ENCODE results near the gene FGR. TPM values are rescaled to one million over a fixed set of nuclear protein-coding genes. Genes with fewer than 3 reads are reported as not detected.

The FGR gene
- total RNA-seq, 2 donors from 2014 or later = 17.0 to 21.5 TPM

DNA sequence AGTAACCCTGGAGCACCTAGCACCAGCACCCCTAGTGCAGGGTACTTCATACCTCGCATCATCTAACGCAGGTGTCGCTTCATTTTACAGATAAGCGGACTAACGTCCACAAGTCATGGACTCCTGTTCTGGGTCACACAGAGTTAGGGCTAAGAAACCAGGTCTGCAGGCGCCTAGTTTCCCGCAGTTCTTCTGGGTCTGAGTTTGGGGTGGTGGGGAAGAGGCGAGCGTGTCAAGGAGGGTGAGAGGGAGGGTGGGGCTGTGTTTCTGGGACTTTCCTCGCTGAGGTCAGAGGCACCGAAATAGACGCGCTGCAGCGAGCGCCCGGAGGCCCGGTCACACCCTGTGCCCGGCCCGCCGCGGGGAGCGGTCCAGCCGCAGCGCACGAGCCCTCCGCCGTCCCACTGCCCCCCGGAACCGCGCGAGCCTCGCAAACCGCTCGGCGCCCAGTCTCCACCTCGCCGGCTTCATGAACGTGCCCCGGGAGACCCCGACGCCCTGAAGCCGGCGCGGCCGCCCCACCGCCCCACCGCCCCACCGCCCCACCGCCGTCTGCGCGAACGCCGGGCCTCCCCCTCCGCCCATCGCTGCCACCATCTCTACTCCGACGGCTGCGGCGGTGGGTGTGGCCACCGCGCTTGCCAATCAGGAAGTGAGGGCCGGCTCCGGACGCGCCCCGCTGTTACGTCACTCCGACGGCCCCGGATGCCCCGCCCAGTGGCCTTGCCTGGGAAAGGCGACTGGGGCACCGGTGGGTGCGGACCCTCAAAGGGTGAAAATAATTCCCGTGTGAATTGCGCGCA is 24.7 kb upstream of the FGR start:
- Histone ChIP-seq H3K4me1 (ENCODE audit: control insufficient read depth in 1 of 2, low read depth in 2 of 2) (peaks cover 10 to 44% of the 10 kb centered on the region in 2 donors), H3K27ac (peak overlapping the region; percentile 92 to 93), H3K9me3 (no peaks in the 10 kb centered on the region), H3K36me3 (no peaks in the 10 kb centered on the region), H3K27me3 (replicated peaks; ENCODE audit: insufficient read depth) (no peaks in the 10 kb centered on the region), H3K4me3 (peak overlapping the region; percentile 77)
- DNase-seq (ENCODE audit: low spot score) (peak; percentile 68), ATAC-seq (ENCODE audit: insufficient number of reproducible peaks, low FRiP score, low read depth) (peak; percentile 59)
- TF ChIP-seq CTCF (IDR thresholded peaks at IDR 0.05) = peak; percentile 20

GRCh38 chr1:27658951-27659496 is 24.0 kb upstream of the FGR start:
- DNase-seq (ENCODE audit: low spot score) = no peak
- H3K4me1 ChIP-seq (ENCODE audit: control insufficient read depth in 1 of 2, low read depth in 2 of 2) = peaks cover 10 to 44% of the 10 kb centered on the region in 2 donors
- no peaks in the 10 kb centered on the region for H3K27me3 ChIP-seq (replicated peaks; ENCODE audit: insufficient read depth)
- H3K4me3 ChIP-seq = peak overlapping the region; percentile 77
- TF ChIP-seq CTCF (IDR thresholded peaks at IDR 0.05) = no peak
- peak; percentile 2 for ATAC-seq (ENCODE audit: insufficient number of reproducible peaks, low FRiP score, low read depth)
- H3K27ac ChIP-seq = peak overlapping the region; percentile 92 to 93
- H3K36me3 ChIP-seq = no peaks in the 10 kb centered on the region
- no peaks in the 10 kb centered on the region for H3K9me3 ChIP-seq

DNA sequence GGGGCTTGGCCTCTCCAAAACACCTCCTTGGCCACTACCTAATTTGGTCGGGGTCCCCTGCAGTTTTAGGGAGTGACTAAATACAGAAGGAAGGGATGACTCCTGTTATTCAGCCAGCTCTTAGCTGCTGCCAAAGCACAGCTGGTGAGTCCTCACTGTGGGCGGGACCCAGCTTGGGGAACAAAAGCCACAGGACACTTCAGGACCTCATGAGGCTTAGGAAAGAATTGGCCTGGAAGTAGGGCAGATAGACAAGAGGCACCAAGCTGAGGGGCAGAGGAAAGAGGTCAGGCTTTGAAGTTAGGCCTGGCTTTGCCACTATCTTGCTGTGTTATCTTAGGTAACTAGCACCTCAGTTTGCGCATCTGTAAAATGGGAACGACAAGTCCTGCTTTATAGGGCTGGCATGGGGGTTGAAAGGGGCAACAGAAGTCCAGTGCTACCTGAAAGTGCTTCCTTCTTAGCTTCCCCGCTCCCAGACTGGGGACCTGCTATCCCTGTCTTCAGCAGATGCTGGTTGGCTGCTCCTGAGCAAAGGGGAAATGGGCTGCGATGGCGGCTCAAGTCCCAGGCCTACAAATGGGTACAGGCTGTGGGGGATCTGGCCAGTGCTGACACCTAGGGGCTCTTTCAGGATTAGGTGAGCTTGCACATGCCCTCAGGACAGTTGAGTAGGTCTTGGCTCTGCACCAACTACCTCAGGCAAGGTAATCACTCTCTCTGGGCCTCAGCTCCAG is 21.3 kb upstream of the FGR start:
- DNase-seq (ENCODE audit: low spot score) (no peak), ATAC-seq (ENCODE audit: insufficient number of reproducible peaks, low FRiP score, low read depth) (no peak)
- Histone ChIP-seq H3K27ac (peak overlapping the region in 1 of 2 donors; percentile 26), H3K9me3 (no peaks in the 10 kb centered on the region), H3K4me3 (no peak overlapping the region), H3K27me3 (replicated peaks; ENCODE audit: insufficient read depth) (no peaks in the 10 kb centered on the region), H3K4me1 (ENCODE audit: control insufficient read depth in 1 of 2, low read depth in 2 of 2) (peaks cover 10 to 30% of the 10 kb centered on the region in 2 donors), H3K36me3 (no peaks in the 10 kb centered on the region)
- TF ChIP-seq CTCF (IDR thresholded peaks at IDR 0.05) = no peak

DNA sequence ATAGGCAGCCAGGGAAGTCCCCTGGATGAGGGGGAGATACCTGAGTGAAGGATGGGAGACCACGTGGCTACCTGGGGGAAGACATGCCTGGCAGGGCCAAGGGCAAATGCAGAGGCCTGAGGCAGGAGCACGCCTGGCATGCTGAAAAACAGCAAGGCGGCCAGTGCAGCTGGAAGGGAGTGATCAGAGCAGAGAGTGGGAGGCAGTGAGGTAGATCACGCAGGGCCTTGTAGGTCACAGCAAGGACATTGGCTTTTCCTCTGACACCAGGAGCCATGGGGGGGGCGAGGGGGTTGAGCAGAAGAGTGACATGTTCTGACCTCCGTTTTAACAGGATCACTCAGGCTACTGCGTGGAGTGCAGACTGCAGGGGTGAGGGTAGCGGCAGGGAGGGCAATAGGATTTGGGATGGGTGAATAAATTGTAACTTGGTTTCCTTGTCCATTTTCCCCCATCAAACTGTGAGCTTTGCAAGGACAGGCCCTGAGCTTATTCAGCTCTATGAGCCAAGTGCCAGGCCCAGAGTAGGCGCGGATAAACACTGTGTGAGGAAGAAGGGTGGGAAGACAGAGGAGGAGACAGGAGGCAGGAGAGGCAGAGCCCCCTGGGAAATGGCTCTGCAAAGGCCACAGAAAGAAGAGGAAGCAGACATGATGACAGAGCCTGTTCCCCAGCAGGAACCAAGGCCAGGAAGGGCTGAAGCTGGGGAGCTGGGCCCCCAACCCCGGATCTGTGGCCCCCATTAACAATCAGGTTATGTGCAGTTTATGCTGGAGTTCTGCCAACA is 20.4 kb upstream of the FGR start:
- DNase-seq (ENCODE audit: low spot score) (no peak), ATAC-seq (ENCODE audit: insufficient number of reproducible peaks, low FRiP score, low read depth) (no peak)
- Histone ChIP-seq H3K27me3 (replicated peaks; ENCODE audit: insufficient read depth) (no peaks in the 10 kb centered on the region), H3K9me3 (no peaks in the 10 kb centered on the region), H3K36me3 (no peaks in the 10 kb centered on the region), H3K4me1 (ENCODE audit: control insufficient read depth in 1 of 2, low read depth in 2 of 2) (peaks cover 13 to 30% of the 10 kb centered on the region in 2 donors), H3K27ac (peak overlapping the region in 1 of 2 donors; percentile 26), H3K4me3 (no peak overlapping the region)
- TF ChIP-seq CTCF (IDR thresholded peaks at IDR 0.05) = no peak
